IMR-90 (cell line): Measurements from ENCODE around the gene DIAPH1. TPM values are rescaled to one million over a fixed set of nuclear protein-coding genes. Genes with fewer than 3 reads are reported as not detected.

Source experiments
- ATAC-seq: fragments of 200-7000 bp; cut with Tn5 transposase; 2 replicates; pipeline ENCODE4 v1.9.1; 2020; ENCODE audit warnings: low read depth, mild to moderate bottlenecking, moderate library complexity
- BruUV-seq: library from RNA; stranded (reverse); fragments of 400-500 nt; replicated peaks from 2 replicates; lab custom pipeline; 2021; lab: Mats Ljungman, UMichigan
- CTCF ChIA-PET: fragments of 300-600 bp; formaldehyde crosslinking; extraction: SDS; loops from one replicate; lab custom pipeline; 2021; ENCODE audit warnings: antibody characterized with exemption; lab: Yijun Ruan, JAX
- POLR2A ChIA-PET: fragments of 300-600 bp; sonication (Branson Sonifier 250); formaldehyde crosslinking; loops from one replicate; lab custom pipeline; 2022; ENCODE audit warnings: antibody characterized with exemption; ENCODE audit not compliant: unreplicated experiment; lab: Charles Lee
- DNase-seq: peaks from one replicate; pipeline ENCODE4 v3.0.0; 2013
- H2AFZ ChIP-seq: replicated peaks from 2 replicates; pipeline ENCODE3; 2013; ENCODE audit warnings: low read length, mild to moderate bottlenecking; ENCODE audit not compliant: poor library complexity
- H2AK5ac ChIP-seq: 2 replicates; pipeline ENCODE4 v1.6.1; 2013; ENCODE audit warnings: low read depth, low read length, inconsistent platforms
- H2AK9ac ChIP-seq: replicated peaks from 2 replicates; pipeline ENCODE3; 2013; ENCODE audit warnings: mild to moderate bottlenecking, low read depth, low read length, moderate library complexity; ENCODE audit not compliant: poor library complexity
- H2BK120ac ChIP-seq: 2 replicates; pipeline ENCODE4 v1.6.1; 2013; ENCODE audit warnings: low read depth, low read length, inconsistent platforms
- H2BK15ac ChIP-seq: 3 replicates; pipeline ENCODE4 v1.6.1; 2013; ENCODE audit warnings: low read depth, low read length, inconsistent platforms
- H2BK20ac ChIP-seq: 2 replicates; pipeline ENCODE4 v1.6.1; 2013; ENCODE audit warnings: low read depth, mild to moderate bottlenecking, inconsistent platforms, low read length, moderate library complexity
- H2BK5ac ChIP-seq: 2 replicates; pipeline ENCODE4 v1.6.1; 2013; ENCODE audit warnings: mild to moderate bottlenecking, low read depth, low read length, inconsistent platforms; ENCODE audit not compliant: poor library complexity, severe bottlenecking
- H3K14ac ChIP-seq: replicated peaks from 2 replicates; pipeline ENCODE4 v1.6.1; 2013; ENCODE audit warnings: low read depth, low read length, inconsistent platforms
- H3K18ac ChIP-seq: 2 replicates; pipeline ENCODE4 v1.6.1; 2013; ENCODE audit warnings: low read depth, low read length, control low read depth
- H3K23ac ChIP-seq: 2 replicates; pipeline ENCODE4 v1.6.1; 2013; ENCODE audit warnings: low read depth, low read length, inconsistent platforms
- H3K27ac ChIP-seq: 2 replicates; pipeline ENCODE4 v1.5.1; 2013; ENCODE audit warnings: mild to moderate bottlenecking, control low read depth, low read length; ENCODE audit not compliant: insufficient read depth
- H3K27me3 ChIP-seq: 2 replicates; pipeline ENCODE4 v1.6.1; 2013; ENCODE audit warnings: low read length; ENCODE audit not compliant: control insufficient read depth, insufficient read depth
- H3K36me3 ChIP-seq: 2 replicates; pipeline ENCODE4 v1.6.1; 2013; ENCODE audit warnings: low read length, mixed read lengths; ENCODE audit not compliant: control insufficient read depth, insufficient read depth
- H3K4ac ChIP-seq: 2 replicates; pipeline ENCODE4 v1.6.1; 2013; ENCODE audit warnings: low read depth, low read length, inconsistent platforms
- H3K4me1 ChIP-seq: 2 replicates; pipeline ENCODE4 v1.6.1; 2013; ENCODE audit warnings: low read length, mixed read lengths; ENCODE audit not compliant: control insufficient read depth, insufficient read depth
- H3K4me2 ChIP-seq: 2 replicates; pipeline ENCODE4 v1.6.1; 2013; ENCODE audit warnings: low read depth, mild to moderate bottlenecking, control low read depth, low read length, moderate library complexity
- H3K4me3 ChIP-seq: 2 replicates; pipeline ENCODE4 v1.5.1; 2013; ENCODE audit warnings: low read depth, mild to moderate bottlenecking, control low read depth, low read length, moderate library complexity; ENCODE audit not compliant: insufficient read depth
- H3K56ac ChIP-seq: 2 replicates; pipeline ENCODE4 v1.6.1; 2013; ENCODE audit warnings: low read length, inconsistent platforms; ENCODE audit not compliant: insufficient read depth; ENCODE audit errors: extremely low read depth
- H3K79me1 ChIP-seq, 2 experiments: 2 replicates each; pipeline ENCODE4 v1.6.1; 2013; ENCODE audit warnings: low read length in 2 of 2, inconsistent platforms in 1 of 2, low read depth in 1 of 2
- H3K9ac ChIP-seq: 2 replicates; pipeline ENCODE4 v1.6.1; 2013; ENCODE audit warnings: low read depth, low read length, control low read depth
- H3K9me1 ChIP-seq: 2 replicates; pipeline ENCODE4 v1.6.1; 2013; ENCODE audit warnings: low read length, inconsistent platforms; ENCODE audit not compliant: insufficient read depth
- H3K9me3 ChIP-seq: 2 replicates; pipeline ENCODE4 v1.6.1; 2013; ENCODE audit warnings: low read length; ENCODE audit not compliant: control insufficient read depth, insufficient read depth
- H4K20me1 ChIP-seq: 2 replicates; pipeline ENCODE4 v1.6.1; 2013; ENCODE audit warnings: low read length, inconsistent platforms; ENCODE audit not compliant: insufficient read depth
- H4K5ac ChIP-seq: 2 replicates; pipeline ENCODE4 v1.6.1; 2013; ENCODE audit warnings: mild to moderate bottlenecking, low read depth, low read length, control low read depth
- H4K8ac ChIP-seq, 2 experiments: 2 replicates each; pipeline ENCODE4 v1.6.1; 2013; ENCODE audit warnings: low read depth in 2 of 2, low read length in 2 of 2, control low read depth in 1 of 2, inconsistent platforms in 1 of 2
- H4K91ac ChIP-seq: 2 replicates; pipeline ENCODE4 v1.6.1; 2013; ENCODE audit warnings: low read depth, low read length, inconsistent platforms; ENCODE audit not compliant: insufficient read depth
- CEBPB ChIP-seq: IDR thresholded peaks from 2 replicates; pipeline ENCODE4 v1.6.1; 2012; ENCODE audit warnings: low read depth, low read length, improper control_type of control experiment
- CTCF ChIP-seq: conservative IDR thresholded peaks from 2 replicates; pipeline ENCODE4 v1.5.1; 2012; ENCODE audit warnings: mild to moderate bottlenecking, low read depth, low read length, improper control_type of control experiment
- ELK1 ChIP-seq: fragments of 150-350 bp; IDR thresholded peaks from 2 replicates; pipeline ENCODE4 v1.6.1; 2016; ENCODE audit warnings: low read depth, mild to moderate bottlenecking, low read length, moderate library complexity, borderline replicate concordance
- FOS ChIP-seq: fragments of 150-350 bp; IDR thresholded peaks from 2 replicates; pipeline ENCODE4 v1.6.1; 2016; ENCODE audit warnings: low read depth, low read length
- NFE2L2 ChIP-seq: fragments of 150-350 bp; IDR thresholded peaks from 2 replicates; pipeline ENCODE4 v1.6.1; 2016; ENCODE audit warnings: low read depth, mild to moderate bottlenecking, low read length
- POLR2A ChIP-seq: IDR thresholded peaks from 2 replicates; pipeline ENCODE4 v1.6.1; 2012; ENCODE audit warnings: mild to moderate bottlenecking, low read depth, low read length
- RCOR1 ChIP-seq: IDR thresholded peaks from 2 replicates; pipeline ENCODE4 v1.6.1; 2012; ENCODE audit warnings: mild to moderate bottlenecking, low read length, improper control_type of control experiment; ENCODE audit not compliant: insufficient replicate concordance
- SMC3 ChIP-seq: fragments of 150-350 bp; IDR thresholded peaks from 2 replicates; pipeline ENCODE4 v1.6.1; 2016; ENCODE audit warnings: low read depth, mild to moderate bottlenecking, antibody characterized with exemption, low read length, moderate library complexity
- WGBS, 2 experiments: methylation state at CpG; one replicate each; pipeline versions ENCODE4 v1.1.5 to v1.1.7; 2013; ENCODE audit warnings: missing lambda C conversion rate in 2 of 2; ENCODE audit not compliant: insufficient read length in 1 of 2; ENCODE audit errors: extremely low coverage in 2 of 2; 5-methylcytosine and 5-hydroxymethylcytosine counted together
- dilution Hi-C: fragments of 300-500 bp; cut with HindIII; formaldehyde crosslinking; loops from one replicate; pipeline ENCODE4 v1.14.3; 2018; ENCODE audit warnings: low sequenced_read_pairs; ENCODE audit not compliant: unreplicated experiment
- in situ Hi-C: fragments of 300-500 bp; cut with MboI; formaldehyde crosslinking; loops from 3 replicates; pipeline ENCODE4 v1.14.3; 2019; ENCODE audit warnings: low sequenced_read_pairs, inconsistent platforms, mixed read lengths
- intact Hi-C: fragments of 100-400 bp; cut with micrococcal nuclease; formaldehyde crosslinking; loops from 2 replicates; pipeline ENCODE4 v1.10.0; 2022
- polyA plus RNA-seq, 3 experiments: library from polyadenylated mRNA; depleted of rRNA; stranded (reverse); fragments of >200 nt; gene quantifications; 2 replicates each; pipeline ENCODE4 v1.2.3, GENCODE V29; 2012; ENCODE audit warnings: low replicate concordance in 1 of 3
- total RNA-seq: library from RNA; depleted of rRNA; stranded (reverse); fragments of >200 nt; gene quantifications from 2 replicates; pipeline ENCODE4 v1.2.3, GENCODE V29; 2012
- TF ChIP-seq, protein P1 (sequence below): fragments of 150-350 bp; IDR thresholded peaks from 2 replicates; pipeline ENCODE4 v1.6.1; 2017; ENCODE audit warnings: mild to moderate bottlenecking, antibody characterized with exemption, low read length, low read depth

DIAPH1 gene
- total and polyA plus RNA-seq, 2 of the 4 experiments (the other 2 are of a cell fraction): 12.0 to 37.4 TPM

- no peak overlapping the region for H2BK120ac ChIP-seq
- no peak overlapping the region for H3K4me2 ChIP-seq
- H3K14ac ChIP-seq: no peak overlapping the region
- H4K8ac ChIP-seq: peak overlapping the region in 1 of 2 experiments; percentile 46; a peak in 1 of 4 replicates
- no peak overlapping the region for H3K56ac ChIP-seq
- no peak overlapping the region for H2BK15ac ChIP-seq
- H2BK20ac ChIP-seq: no peak overlapping the region
- no peak overlapping the region for H3K4me3 ChIP-seq
- in situ Hi-C loops: loop anchor here (10.0 kb wide), 1 partner anchor 331 kb away; no protein-coding TSS in a partner anchor
- H2BK5ac ChIP-seq: peak overlapping the region; percentile 47
- TF ChIP-seq, protein P1, sequence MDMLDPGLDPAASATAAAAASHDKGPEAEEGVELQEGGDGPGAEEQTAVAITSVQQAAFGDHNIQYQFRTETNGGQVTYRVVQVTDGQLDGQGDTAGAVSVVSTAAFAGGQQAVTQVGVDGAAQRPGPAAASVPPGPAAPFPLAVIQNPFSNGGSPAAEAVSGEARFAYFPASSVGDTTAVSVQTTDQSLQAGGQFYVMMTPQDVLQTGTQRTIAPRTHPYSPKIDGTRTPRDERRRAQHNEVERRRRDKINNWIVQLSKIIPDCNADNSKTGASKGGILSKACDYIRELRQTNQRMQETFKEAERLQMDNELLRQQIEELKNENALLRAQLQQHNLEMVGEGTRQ: no peak
- TF ChIP-seq FOS (no peak), SMC3 (no peak), ELK1 (no peak), CTCF (no peak), RCOR1 (no peak), NFE2L2 (no peak), POLR2A (no peak), CEBPB (no peak)
- H2AFZ ChIP-seq: no peak overlapping the region
- H3K18ac ChIP-seq: no peak overlapping the region
- no peak overlapping the region for H2AK9ac ChIP-seq
- no peak overlapping the region for H3K23ac ChIP-seq
- H3K9me3 ChIP-seq: no peaks in the 10 kb centered on the region
- no peaks in the 10 kb centered on the region for H3K79me1 ChIP-seq
- H3K9ac ChIP-seq: peak overlapping the region; percentile 11; the same call in 1 of the 2 replicates
- H3K27me3 ChIP-seq: no peaks in the 10 kb centered on the region
- dilution Hi-C loops: no loop called here
- ChIA-PET CTCF (interaction anchor here (0.6 to 1.5 kb wide), 3 partner anchors 148 to 227 kb away, joined by 4 to 6 read pairs (median 4); partner anchors contain the start of genes PCDHGA2 and PCDHGB7), POLR2A (no interaction called here)
- H3K9me1 ChIP-seq: no peaks in the 10 kb centered on the region
- H3K27ac ChIP-seq: no peak overlapping the region
- ATAC-seq: no peak
- DNase-seq: peak; percentile 24
- intact Hi-C loops: no loop called here
- H3K36me3 ChIP-seq: no peaks in the 10 kb centered on the region; the same call in 1 of the 2 replicates
- H3K4me1 ChIP-seq: no peaks in the 10 kb centered on the region
- 79% methylated on average over 7 of the region's 8 CpGs; no CpG with 5 or more reads in 1 of the 2 experiments for WGBS, 2 experiments
- H4K20me1 ChIP-seq: no peaks in the 10 kb centered on the region
- no peak overlapping the region; the same call in 1 of the 2 replicates for H2AK5ac ChIP-seq
- H4K5ac ChIP-seq: peak overlapping the region; percentile 37; the same call in 1 of the 2 replicates
- H4K91ac ChIP-seq: no peak overlapping the region
- BruUV-seq: no TSS peak
- H3K4ac ChIP-seq: no peak overlapping the region
Observed at GRCh38 chr5:141565826-141566570, 52.8 kb downstream of the DIAPH1 start.
